GM12875 (cell line): ENCODE results near the gene BIN1.

ENCODE experiments used
- H3K4me3 ChIP-seq: one replicate; pipeline ENCODE4 v1.5.1; 2011; ENCODE audit warnings: low read depth, low read length, control low read depth
- TF ChIP-seq, protein P1 (sequence below): IDR thresholded peaks from 2 replicates; pipeline ENCODE4 v1.5.1; 2011; ENCODE audit warnings: low read depth, mild to moderate bottlenecking, control low read depth, inconsistent platforms, low read length, moderate library complexity, borderline replicate concordance; ENCODE audit not compliant: insufficient read depth

BIN1 gene

DNA sequence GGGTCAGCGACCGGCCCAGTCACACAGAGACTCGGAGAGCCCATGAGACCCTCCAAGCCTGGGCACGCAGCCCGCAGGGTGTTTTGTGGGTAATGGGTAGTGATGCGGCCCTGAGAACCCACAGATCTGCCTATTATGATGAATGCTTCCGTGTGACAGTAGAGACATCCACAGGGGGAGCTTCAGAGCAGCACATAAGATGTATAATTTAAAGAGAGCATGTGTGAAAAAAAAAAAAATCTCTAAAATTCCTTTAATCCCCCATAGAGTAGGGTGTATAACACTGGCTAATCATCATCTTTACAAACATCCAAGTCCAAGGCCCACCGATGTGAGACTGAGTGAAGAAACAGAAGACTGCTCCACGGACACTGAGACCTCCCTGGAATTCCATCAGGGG is 34.6 kb downstream of the BIN1 start:
- TF ChIP-seq, protein P1, sequence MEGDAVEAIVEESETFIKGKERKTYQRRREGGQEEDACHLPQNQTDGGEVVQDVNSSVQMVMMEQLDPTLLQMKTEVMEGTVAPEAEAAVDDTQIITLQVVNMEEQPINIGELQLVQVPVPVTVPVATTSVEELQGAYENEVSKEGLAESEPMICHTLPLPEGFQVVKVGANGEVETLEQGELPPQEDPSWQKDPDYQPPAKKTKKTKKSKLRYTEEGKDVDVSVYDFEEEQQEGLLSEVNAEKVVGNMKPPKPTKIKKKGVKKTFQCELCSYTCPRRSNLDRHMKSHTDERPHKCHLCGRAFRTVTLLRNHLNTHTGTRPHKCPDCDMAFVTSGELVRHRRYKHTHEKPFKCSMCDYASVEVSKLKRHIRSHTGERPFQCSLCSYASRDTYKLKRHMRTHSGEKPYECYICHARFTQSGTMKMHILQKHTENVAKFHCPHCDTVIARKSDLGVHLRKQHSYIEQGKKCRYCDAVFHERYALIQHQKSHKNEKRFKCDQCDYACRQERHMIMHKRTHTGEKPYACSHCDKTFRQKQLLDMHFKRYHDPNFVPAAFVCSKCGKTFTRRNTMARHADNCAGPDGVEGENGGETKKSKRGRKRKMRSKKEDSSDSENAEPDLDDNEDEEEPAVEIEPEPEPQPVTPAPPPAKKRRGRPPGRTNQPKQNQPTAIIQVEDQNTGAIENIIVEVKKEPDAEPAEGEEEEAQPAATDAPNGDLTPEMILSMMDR = no peak
- no peak overlapping the region for H3K4me3 ChIP-seq

DNA sequence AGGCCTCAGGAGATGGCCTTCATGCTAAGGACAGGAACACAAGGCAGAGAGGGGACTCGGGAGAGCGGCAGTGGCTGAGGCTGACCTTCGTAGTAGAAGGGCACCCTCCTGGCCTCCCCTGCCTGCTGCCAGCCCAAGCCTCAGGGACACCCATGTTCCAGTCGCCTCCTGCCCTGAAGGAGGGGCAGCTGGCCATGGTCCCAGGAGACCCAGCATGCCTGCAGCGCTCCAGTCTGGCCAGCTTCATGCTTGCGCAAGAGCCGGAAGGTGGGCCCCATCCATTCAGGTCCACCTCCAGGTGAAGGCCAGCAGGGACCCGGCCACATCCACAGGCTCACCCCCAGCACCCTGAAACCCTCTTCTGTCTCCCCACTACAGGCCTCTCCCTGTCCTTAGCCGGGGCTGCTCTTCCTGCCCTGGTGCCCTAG is 35.0 kb downstream of the BIN1 start:
- TF ChIP-seq, protein P1 = no peak
- no peak overlapping the region for H3K4me3 ChIP-seq

DNA sequence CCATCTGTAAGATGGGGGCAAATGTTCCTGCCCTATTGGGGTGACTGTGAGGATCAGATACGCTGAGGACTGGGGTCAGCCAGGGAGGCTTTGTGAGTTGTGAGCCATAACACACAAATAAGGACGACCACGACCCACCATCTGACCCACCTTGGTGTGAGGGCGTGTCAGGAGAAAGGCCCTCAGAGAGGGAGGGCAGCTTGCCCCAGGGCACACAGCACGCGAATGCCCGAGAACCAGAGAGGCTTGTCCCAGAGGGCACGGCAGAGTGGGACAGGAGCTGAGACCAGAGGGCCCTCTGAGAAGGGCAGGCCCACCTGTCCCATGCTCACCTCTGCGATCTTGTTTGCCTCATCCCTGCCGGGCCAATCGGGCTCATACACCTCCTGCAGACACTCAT is 36.7 kb downstream of the BIN1 start:
- no peak overlapping the region for H3K4me3 ChIP-seq
- TF ChIP-seq, protein P1 = no peak

DNA sequence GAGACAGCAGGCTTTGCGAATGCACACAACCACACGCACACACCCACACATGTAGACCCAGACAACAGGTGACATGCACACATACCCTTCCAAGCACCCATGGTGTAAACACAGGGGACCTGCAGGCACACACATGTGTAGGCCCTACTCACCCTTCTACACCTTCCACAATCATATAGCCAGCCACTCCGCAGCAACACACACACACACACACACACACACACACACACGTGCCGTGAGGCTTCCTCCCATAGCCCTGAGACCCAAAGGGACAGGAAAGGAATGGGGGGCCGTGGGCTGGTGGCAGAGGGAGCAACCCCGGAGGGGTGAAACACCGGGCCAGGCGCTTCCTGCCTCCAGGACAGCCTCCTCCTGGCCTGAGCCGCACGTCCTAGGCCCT is 37.4 kb downstream of the BIN1 start:
- TF ChIP-seq, protein P1 = no peak
- no peak overlapping the region for H3K4me3 ChIP-seq

DNA sequence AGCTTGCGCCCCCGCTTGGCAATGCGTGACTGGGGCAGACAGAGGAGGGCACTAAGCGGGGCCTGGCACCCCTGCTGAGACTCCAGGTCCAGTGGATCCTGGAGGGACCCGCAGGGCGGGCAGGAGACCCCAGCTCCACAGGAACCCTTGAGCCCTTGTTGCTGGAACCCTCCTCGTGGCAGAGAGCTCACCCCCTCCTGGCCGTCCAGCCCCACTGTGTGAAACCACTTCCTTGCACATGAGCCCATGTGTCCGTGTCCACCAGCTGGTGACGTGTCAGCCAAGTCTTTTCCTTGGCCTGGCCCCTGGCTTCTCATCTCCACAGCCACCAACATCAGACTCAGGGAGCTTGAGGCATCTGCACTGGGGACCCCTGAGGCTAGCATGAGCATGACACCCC is 38.0 kb downstream of the BIN1 start:
- TF ChIP-seq, protein P1 = no peak

DNA sequence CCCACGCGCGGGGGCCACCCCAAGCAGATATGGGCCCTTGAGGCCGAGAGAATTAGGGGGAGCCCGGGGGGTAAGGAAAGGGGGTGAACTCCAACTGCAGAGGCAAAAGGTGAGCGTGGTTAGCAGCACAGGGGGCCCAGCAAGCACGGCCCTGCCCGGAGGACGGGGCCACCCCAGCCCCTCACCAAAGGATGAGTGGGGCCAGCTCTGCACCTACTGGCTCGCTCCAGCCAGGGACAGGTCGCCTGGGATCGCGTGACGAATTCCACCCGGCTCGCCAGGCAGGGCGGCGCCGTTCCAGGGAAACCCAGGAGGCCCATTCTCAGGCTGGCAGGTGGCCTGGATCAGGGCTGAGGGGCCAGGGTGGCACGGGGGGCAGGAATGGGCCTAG is 38.6 kb downstream of the BIN1 start:
- TF ChIP-seq, protein P1 = no peak
- no peak overlapping the region for H3K4me3 ChIP-seq

More for the DNA sequence above, 38.0 kb downstream of the BIN1 start:
- no peak overlapping the region for H3K4me3 ChIP-seq

DNA sequence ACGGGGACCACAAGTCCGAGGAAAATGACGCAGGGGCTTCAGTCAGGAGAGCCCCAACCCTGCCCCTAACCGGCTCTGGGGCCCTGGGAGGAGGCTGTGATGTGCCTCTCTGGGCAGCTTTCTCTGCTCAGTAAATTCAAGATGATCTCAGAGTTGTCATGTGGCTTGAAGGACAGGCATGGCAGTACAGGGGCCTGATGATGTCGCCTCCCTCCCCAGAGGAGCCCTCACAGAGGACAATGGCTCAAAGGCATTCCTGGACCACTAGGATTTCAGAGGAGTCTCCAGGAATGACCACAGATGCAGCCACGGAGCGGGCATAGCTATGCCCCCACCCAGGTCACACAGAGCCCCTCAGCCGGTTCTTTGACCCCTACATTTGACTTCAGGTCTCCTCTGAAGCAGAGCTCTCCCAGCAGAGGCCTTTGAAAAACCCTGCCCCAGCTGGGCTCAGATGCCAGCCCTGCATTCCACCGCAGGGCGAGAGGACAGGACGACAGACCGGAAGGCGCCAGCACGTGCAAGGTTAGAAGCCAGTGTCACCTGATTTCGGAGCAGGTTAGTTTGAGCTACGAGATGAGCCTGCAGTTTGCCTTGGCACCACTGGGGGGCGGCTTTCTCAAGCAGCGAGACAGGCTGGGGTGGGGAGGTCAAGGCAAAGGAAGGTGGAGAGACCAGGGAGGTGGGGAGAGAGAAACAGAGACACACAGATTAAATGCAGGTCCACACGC is 39.2 kb downstream of the BIN1 start:
- TF ChIP-seq, protein P1 = peak; percentile 93
- no peak overlapping the region for H3K4me3 ChIP-seq
